ENCODE measurements around the gene SEMA3F.

SEMA3F gene

GRCh38 chr3:50154840-50155490 lies at the start of gene SEMA3F:
Gene SEMA3F (plus strand): TSS chr3:50155324. CDS start chr3:50159623, 4,299 bp downstream.
- peak; percentile 57 to 66 for DNase-seq (ENCODE audit: low read depth in 2 of 2)

GRCh38 chr3:50111757-50112156 lies 43.4 kb upstream of the SEMA3F start:
- DNase-seq (ENCODE audit: low read depth in 2 of 2), result no peak

GRCh38 chr3:50112462-50112861 lies 42.7 kb upstream of the SEMA3F start:
- DNase-seq (ENCODE audit: low read depth in 2 of 2), result no peak

DNA sequence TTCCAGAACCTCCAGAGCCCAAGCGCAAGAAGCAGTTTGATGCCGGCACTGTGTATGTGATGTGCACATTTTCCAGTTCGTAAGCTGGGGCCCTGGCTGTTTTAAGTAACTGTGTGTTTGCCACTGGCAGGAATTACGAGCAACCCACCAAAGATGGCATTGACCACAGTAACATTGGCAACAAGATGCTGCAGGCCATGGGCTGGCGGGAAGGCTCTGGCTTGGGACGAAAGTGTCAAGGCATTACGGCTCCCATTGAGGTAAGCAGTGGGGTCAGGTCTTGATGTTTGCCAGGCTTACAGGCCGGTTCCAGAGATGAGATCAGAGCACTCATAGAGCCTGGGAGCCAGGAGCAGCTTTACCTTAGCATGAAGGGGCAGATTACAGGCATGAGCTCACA lies 38.0 kb upstream of the SEMA3F start:
- DNase-seq (ENCODE audit: low read depth in 2 of 2), result no peak

GRCh38 chr3:50118237-50118636 lies 36.9 kb upstream of the SEMA3F start:
- DNase-seq (ENCODE audit: low read depth in 2 of 2), result no peak

GRCh38 chr3:50119786-50120185 lies 35.3 kb upstream of the SEMA3F start:
- no peak for DNase-seq (ENCODE audit: low read depth in 2 of 2)

- DNase-seq (ENCODE audit: low read depth in 2 of 2), result no peak
Observed at GRCh38 chr3:50120364-50121071, 34.6 kb upstream of the SEMA3F start.

DNA sequence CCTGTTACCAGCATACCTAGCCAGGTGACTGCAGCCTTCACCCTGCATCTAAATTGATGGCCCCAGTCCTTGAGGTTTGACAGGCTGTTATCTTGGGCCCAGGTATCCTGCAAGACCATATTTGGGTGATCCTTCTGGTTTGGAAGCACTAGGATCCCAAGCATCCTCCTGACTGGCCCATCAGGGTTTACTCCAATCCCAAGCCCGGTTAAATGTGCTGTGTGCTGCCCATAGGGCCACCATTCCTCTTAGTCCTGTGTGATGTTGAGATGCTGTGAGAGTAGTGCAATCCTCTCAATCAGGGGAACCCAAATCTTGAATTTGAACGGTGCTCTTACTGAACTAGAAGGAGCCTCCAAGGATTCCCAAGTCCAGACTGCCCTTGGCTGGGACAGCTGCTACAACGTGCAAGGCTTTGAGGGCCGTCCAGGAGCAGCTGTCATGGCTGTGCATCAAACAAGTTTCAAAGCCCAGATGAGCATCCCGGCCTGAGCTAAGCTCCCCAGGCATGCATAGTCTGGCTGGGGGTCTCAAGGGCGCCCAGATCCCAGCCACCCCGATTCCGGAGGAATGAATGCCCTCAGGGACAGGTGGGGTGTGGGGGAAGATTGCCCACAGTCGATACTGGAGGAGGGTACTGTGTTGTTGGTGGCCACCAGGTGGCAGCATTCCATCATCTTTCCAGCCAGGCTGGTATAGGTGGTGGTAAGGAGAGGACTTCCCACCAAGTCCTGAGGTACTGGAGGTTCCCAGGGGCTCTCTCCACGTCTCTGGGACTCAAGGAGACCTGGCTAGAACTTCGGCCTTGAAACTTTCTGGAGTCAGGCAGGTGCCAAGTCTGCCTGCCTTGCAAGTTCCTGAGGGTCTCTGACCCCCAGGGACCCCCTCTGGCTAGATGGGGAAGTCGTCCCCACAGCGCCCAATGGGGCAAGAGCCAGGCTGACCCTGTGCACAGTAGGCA lies 33.8 kb upstream of the SEMA3F start:
- peak; percentile 61 to 65 for DNase-seq (ENCODE audit: low read depth in 2 of 2)

DNA sequence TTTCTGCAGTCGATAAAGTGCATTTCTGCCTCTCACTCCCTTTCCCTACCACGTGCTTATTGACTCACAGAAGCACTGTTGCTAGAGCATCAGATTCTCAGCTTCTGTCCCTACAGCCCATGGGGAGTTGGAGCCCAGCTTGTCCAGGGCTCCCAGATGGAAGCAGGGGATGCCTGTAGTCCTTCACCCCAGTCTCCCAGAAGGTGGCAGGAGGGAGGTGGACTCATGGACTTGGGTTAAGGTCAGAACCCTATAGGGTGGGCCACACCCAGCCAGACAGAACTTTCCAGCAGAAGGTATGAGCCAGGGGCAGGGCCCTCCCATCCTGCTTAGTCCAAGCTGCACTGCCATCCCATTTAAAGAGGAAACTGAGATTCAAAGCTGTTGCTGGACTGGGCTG lies 33.1 kb upstream of the SEMA3F start:
- no peak for DNase-seq (ENCODE audit: low read depth in 2 of 2)

DNA sequence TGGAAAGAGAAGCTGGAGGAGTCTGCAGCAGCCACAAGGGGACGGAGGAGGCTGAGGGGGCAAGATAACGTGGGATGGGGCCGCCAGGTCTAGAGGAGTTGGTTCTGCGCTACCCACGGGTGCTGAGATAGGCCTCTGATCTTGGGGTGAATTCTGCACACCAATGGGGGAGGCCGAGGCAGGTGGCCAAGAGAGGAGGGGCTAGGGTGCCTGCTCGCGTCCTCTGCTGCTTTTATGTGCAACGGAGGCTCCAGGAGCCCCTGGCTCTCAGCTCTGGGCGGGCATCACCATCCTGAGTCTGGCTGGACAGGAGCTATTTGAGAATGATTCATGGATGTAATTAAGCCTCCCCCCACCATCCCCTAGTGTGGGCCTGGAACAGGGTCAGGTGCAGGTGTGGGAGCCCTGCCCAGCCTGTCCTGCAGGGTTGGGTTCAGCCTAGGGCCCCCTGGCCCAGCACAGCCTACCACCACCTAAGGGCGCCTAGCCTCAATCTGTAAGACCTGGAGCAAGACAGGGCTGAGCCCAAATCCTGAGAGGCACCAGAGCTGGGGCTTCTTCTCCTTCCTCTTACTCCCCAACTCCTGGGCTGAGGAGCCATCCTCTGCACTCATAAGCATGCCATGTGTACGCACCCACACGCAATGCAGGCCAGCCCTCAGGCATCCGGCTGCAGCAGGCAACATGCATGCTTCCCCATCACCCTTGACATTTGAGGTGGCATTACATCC lies 32.3 kb upstream of the SEMA3F start:
- DNase-seq (ENCODE audit: low read depth in 2 of 2), result no peak

DNA sequence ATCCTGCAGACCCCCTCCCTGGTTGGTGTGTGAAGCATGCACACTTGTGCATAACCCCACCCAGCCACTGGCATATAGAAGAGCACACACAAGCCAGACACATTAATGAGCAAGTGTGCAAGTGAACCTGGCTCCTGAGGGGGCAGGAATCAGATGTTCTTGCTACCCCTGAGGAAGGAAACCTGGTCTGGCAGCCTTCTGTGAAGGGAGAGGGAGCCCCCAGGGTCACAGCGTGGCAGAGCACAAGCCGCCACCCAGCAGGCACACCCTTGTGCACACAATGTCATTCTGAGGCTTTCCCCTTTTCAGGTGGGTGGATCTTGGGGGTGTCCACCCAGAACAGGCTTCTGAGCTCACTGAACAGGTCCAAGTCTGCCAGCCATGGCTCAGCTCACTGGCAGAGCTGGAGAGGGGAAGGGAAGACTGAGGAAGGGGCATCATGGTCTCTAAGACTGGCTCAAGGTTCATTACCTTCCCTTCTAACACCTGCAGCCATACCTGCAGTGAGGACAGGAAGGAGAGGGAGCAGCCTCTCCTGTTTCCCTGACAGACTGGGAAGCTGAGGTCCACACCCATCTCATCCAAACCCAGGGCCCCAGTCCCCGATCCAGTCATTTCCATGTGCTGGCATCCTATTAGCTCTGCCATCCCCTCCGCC lies 31.6 kb upstream of the SEMA3F start:
- no peak for DNase-seq (ENCODE audit: low read depth in 2 of 2)

DNA sequence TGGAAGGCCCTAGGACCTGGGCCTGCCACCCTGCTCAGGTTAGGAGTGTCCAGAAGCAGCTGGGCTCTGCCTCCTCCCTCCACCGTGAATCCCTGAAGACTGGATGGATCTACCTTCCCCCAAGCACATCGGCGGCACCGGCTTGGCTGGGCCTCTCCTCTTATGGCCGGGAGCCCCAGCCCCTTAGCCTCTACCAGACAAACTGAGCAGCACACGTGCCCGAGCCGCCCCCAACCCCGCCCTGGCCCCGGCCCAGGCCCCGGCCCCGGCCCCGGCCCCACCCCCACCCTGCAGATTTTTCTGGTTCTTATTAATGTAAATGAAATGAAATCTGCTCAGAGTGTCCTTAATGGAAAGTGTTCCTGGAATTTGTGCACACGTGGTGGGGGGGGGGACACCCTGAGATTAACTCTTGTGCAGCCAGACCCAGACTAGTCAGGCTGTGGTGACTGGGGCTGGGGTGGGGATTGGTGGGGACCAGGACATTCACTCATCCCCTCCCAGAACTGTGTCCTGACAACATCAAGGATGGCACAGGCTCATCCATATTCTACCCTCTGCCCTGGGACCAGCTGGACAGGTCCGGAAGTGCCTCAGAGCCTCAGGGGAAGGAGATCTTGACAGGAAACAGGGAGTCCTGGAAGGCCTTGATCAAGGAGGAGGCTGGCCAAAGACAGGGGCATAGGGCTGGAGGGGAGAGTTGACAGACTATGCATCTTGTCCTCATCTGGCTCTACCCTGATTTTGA lies 30.9 kb upstream of the SEMA3F start:
- DNase-seq (ENCODE audit: low read depth in 2 of 2), result no peak

DNA sequence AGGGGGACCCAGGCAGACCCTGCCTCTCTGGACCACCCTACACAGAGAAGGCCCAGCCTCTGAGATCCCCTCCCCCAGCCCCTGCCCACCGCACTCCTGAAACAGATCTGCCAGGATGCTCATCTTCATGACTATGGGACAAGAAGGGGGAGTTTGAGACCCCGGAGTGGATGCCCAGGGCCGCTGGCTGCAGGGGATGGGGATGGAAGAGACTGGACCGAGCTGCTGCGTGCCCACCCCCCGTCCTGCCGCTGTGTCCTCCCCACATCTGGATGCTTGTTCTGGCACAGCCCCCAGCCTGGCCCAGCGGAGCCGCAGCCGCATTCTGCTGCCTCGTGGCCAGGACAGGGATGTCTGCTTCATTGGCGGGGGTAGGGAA lies 30.3 kb upstream of the SEMA3F start:
- DNase-seq (ENCODE audit: low read depth in 2 of 2), result no peak

DNA sequence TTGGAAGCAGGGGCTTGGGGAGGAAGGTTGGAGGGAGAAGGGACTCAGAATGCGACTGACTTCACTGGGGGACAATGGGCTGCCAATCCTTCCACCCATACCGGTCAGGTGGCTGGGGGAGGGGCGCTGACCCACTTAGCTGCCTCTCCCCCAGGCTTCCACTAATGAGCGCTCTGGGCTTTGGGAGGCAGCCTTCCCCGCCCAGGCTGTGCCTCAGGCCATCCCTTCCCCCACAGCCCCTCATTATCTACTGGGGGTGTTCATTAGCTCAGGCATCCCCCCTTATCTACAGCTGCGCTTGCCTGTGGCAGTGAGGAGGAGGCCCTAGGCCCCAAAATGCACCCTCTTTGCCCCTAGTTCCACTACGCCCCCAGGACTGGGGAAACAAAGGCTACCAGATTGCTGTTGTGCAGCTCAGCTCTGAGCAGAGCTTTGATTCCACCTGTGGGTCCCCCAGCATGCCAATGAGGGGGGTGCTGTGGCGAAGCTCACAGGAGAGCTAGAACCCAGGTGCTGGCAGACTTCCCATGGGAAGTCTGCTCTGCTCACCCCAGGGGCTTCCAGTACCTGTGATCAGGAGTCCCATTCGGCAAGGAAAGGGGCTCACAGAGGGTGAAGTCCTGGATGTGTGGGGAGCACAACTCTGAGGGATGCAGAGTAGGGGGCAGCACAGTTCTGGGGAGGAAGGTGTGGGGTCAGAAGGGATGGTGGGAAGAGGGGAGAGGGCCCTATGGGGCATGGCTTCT lies 29.4 kb upstream of the SEMA3F start:
- no peak for DNase-seq (ENCODE audit: low read depth in 2 of 2)

DNA sequence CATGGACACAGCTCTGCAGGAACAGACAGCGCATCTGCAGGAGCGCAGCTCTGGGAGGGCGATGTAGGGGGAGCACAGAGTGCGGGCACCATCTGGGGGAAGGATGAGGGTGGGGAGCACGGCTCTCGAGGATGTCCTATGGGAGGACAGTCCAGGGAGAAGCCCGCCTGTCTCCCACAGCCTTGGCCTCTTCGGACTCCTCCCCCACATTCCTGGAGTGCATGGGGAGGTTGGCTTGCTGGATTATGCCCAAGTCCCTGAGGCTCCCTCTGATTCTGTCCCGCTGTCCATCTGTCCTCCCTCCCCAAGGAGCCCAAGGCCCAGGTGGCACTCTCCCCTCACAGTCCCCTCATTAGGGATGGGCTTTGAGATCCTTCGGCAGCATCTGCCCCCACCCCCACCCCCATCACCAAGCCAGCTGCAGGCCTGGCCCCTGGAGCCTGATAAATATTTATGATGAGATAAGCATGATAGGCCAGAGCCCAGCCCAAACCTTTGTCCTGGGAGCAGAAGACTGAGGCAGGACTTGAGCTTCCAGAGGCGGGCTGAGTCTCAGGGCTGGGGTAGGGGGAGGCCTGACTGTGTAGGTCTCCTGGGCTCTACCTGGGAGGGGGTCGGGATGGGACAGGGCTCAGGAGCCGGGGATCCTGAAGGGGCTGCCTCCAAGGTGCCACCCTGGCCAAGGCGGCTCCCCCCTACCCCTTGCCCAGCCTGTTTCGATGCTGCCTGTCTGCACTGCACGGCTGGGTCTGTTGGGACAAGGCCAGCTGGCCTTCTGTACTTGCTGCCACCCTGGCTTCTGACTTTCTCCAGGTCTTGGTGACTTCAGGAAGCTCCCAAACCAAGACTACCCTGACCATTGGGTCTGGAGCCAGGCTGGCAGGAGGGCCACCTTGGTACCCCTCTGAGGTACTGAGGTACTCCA lies 28.6 kb upstream of the SEMA3F start:
- DNase-seq (ENCODE audit: low read depth in 2 of 2), result no peak

- DNase-seq (ENCODE audit: low read depth in 2 of 2), result no peak
Observed at GRCh38 chr3:50127251-50127691, 27.9 kb upstream of the SEMA3F start.

- no peak for DNase-seq (ENCODE audit: low read depth in 2 of 2)
Observed at GRCh38 chr3:50128001-50128400, 27.1 kb upstream of the SEMA3F start.

DNA sequence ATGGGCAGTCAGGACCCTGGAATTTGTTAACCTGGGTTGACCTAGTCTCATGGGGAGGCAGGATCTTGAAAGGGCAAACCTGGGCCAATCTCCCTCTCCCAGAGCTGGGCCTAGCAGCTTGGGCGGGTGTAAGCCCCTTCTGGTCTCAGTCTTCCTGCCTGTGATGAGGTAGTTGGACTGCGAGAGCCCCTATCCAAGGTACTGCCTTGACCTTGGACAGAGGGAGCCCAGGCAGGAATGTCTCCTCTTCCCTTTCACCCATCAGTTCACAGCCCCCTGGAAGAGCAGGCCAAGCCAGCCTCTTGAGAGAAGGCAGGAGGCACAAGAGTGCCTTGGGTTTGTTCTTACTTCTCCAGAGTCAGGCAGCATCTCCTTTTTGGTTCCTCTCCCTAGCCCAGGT lies 24.7 kb upstream of the SEMA3F start:
- no peak for DNase-seq (ENCODE audit: low read depth in 2 of 2)
